ENCODE measurements around the gene FBXO2.

DNA sequence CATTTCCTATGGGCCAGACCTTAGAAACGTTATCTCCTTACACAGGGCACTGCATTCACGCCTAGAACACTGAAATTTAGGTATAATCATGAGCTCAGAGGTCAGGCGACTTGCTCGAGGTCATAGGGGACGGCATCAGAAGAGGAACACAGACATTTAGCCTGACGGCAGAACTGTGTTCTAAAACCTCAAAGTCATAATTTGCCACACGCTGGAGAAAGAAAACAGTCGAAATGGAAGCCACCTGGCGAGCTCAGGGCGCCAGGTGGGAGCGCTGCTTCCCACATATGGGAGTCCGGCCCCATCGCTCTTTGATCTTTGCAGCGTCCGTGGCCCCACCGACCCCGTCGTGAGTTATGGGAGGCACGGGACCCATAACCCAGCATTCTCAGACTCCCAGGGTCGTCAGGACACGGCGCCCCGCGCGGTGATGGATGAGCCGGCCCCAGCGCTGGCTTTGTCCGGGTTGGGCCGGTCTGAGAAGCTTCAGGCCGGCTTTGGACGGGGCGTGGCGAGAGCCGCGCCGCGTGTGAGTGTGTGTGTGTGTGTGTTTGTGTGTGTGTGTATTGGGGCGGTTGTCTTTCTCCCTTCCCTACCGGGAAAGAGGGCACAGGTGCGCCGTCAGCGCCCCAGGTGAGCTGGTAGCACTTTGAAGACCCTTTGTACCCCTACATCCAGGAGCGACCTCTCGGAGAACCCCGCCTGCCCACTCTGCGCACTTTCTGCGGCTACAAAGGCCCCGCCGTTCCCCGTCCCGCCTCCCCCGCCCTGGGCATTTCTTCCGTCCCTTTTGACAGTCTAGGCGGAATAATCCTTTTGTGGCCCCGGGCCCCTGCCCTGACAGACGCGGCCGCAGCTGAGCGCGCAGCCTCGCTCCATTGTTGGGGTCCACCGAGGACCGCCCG lies 36.4 kb upstream of the FBXO2 start:
- TF ChIP-seq, protein P1, sequence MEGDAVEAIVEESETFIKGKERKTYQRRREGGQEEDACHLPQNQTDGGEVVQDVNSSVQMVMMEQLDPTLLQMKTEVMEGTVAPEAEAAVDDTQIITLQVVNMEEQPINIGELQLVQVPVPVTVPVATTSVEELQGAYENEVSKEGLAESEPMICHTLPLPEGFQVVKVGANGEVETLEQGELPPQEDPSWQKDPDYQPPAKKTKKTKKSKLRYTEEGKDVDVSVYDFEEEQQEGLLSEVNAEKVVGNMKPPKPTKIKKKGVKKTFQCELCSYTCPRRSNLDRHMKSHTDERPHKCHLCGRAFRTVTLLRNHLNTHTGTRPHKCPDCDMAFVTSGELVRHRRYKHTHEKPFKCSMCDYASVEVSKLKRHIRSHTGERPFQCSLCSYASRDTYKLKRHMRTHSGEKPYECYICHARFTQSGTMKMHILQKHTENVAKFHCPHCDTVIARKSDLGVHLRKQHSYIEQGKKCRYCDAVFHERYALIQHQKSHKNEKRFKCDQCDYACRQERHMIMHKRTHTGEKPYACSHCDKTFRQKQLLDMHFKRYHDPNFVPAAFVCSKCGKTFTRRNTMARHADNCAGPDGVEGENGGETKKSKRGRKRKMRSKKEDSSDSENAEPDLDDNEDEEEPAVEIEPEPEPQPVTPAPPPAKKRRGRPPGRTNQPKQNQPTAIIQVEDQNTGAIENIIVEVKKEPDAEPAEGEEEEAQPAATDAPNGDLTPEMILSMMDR (IDR thresholded peaks at IDR 0.05), result no peak
- TF ChIP-seq TCF7L2 (IDR thresholded peaks at IDR 0.05; ENCODE audit: low read depth, low read length), result 0 out of 2 replicates have a peak, but pooled peaks have one; percentile 26
- TF ChIP-seq SIN3A (IDR thresholded peaks at IDR 0.05; ENCODE audit: borderline replicate concordance, insufficient read depth, low read depth, low read length), result no peak
- TF ChIP-seq REST (IDR thresholded peaks at IDR 0.05; ENCODE audit: insufficient read depth in 1 of 2, low read depth in 2 of 2, low read length in 1 of 2), result no peak
